ENCODE measurements around the gene G6PC3. TPM values are rescaled to one million over a fixed set of nuclear protein-coding genes. Genes with fewer than 3 reads are reported as not detected.

Gene G6PC3
- total and polyA plus RNA-seq, 2 donors, result 13.7 to 30.2 TPM

DNA sequence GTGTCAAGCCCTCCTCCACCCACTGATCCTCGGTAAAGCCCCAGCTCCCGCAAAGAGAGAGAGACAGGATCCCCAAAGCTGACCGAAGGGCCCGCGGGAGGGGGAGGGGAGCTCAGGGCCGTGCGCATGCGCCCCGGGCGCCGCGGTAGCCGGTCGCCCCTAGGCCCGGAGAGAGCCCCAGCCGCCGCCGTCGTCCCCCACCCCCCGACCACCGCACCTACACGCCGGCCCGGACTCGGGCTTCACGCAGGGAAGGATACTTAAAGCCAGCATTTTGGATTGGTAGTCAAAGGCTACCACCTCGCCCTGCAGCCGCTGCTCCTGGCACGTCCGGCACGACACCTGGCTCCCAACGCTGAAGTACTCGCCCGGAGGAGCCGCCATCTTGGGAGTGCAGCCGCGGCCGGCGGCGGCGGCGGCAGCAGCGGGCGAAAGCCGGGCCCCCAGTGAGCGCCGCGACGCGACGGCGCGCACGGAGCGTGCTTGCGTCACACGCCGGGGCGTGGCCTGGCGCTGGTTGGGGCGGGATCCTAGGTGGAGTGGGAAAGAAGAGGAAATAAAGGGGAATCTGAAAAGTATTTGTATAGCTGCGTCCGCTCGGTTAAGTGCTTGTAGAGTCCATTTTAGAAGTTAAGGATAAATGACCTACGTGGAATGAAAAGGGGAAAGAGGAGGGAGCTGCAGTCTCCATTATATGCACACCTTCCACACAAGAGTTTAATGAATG is 4.2 kb upstream of the G6PC3 start, which contains the start of gene LSM12:
Gene LSM12, minus strand, starts transcription at position 468 of the 727 bp plus-strand sequence. Its CDS starts 84 bp downstream, at position 384.
- H3K9me3 ChIP-seq (ENCODE audit: control insufficient read depth in 2 of 2, insufficient read depth in 1 of 2, low read length in 1 of 2), result no peaks in the 10 kb centered on the region
- H3K4me1 ChIP-seq (ENCODE audit: control insufficient read depth in 2 of 2, insufficient read depth in 2 of 2, low read length in 2 of 2), result peaks cover 4 to 28% of the 10 kb centered on the region in 2 donors
- peak within 1 kb of the TSS; percentile 65 to 83 for H3K4me3 ChIP-seq (ENCODE audit: low read length in 2 of 2)
- peak within 1 kb of the TSS; percentile 77 to 93 for H3K27ac ChIP-seq (ENCODE audit: low read depth in 1 of 2, low read length in 1 of 2)
- DNase-seq (ENCODE audit: low read depth in 6 of 9, low spot score in 9 of 9), result peak; percentile 71 to 94 (median 85)
- under 1% methylated on average over 65 of the region's 65 CpGs for WGBS
- no peaks in the 10 kb centered on the region for H3K27me3 ChIP-seq (ENCODE audit: control insufficient read depth in 2 of 2, insufficient read depth in 1 of 2, low read length in 1 of 2)
- H3K36me3 ChIP-seq (ENCODE audit: control insufficient read depth in 2 of 2, insufficient read depth in 2 of 2, low read length in 1 of 2), result peaks cover 21 to 24% of the 10 kb centered on the region in 2 donors

DNA sequence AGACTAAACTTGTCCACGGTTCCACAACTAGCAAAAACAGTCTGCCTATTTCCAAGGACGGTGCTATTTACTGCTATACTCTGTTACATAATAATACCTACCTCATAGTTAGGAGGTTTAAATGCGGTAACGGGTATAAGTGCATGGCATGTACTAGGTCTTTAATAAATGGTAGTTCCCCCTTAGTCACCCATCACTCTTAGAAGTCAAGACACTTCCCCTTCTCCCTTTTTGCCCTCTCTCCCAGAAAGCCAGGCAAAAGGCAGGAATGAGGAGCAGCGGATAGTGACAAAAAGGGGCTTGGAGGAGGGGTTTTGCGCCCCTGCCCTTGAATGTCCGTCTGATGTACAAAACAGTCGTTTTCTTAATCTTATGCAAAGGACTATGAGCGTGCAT is 3.0 kb upstream of the G6PC3 start:
- Histone ChIP-seq H3K4me1 (ENCODE audit: control insufficient read depth in 2 of 2, insufficient read depth in 2 of 2, low read length in 2 of 2) (peaks cover 10 to 34% of the 10 kb centered on the region in 2 donors), H3K9me3 (ENCODE audit: control insufficient read depth in 2 of 2, insufficient read depth in 1 of 2, low read length in 1 of 2) (no peaks in the 10 kb centered on the region), H3K36me3 (ENCODE audit: control insufficient read depth in 2 of 2, insufficient read depth in 2 of 2, low read length in 1 of 2) (peaks cover 13 to 14% of the 10 kb centered on the region in 2 donors), H3K27ac (ENCODE audit: low read depth in 1 of 2, low read length in 1 of 2) (no peak overlapping the region), H3K27me3 (ENCODE audit: control insufficient read depth in 2 of 2, insufficient read depth in 1 of 2, low read length in 1 of 2) (no peaks in the 10 kb centered on the region), H3K4me3 (ENCODE audit: low read length in 2 of 2) (no peak overlapping the region)
- WGBS, result 96% methylated on average over 9 of the region's 9 CpGs
- no peak for DNase-seq (ENCODE audit: low read depth in 6 of 9, low spot score in 9 of 9)

DNA sequence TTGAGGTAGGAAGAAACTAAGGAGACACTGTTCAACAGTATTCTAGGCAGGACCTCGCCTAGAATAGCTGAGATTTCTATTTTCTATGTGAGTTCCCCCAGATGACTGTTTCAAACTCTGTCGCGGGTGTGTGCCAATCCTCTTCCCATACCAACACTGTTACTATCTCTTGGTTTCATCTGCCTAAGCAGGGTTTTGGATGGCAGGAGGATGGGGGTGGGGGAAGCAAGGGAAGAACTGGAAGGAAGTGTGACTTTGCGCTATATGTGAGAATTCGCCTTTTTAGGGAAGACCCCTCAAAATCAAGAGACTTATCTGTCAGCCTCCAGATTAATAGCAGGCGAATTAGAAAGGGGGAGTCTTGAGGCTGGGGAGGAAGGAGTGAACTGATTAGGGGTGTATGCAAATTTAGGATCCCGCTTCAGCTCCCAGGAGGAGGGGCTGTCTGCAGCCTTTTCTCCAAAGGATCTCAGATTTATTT is 521 bp upstream of the G6PC3 start:
- Histone ChIP-seq H3K4me1 (ENCODE audit: control insufficient read depth in 2 of 2, insufficient read depth in 2 of 2, low read length in 2 of 2) (peaks cover 10 to 33% of the 10 kb centered on the region in 2 donors), H3K9me3 (ENCODE audit: control insufficient read depth in 2 of 2, insufficient read depth in 1 of 2, low read length in 1 of 2) (no peaks in the 10 kb centered on the region), H3K36me3 (ENCODE audit: control insufficient read depth in 2 of 2, insufficient read depth in 2 of 2, low read length in 1 of 2) (peaks cover 3 to 9% of the 10 kb centered on the region in 2 donors), H3K4me3 (ENCODE audit: low read length in 2 of 2) (peak overlapping the region; percentile 72 to 78), H3K27me3 (ENCODE audit: control insufficient read depth in 2 of 2, insufficient read depth in 1 of 2, low read length in 1 of 2) (no peaks in the 10 kb centered on the region), H3K27ac (ENCODE audit: low read depth in 1 of 2, low read length in 1 of 2) (peak overlapping the region in 1 of 2 donors; percentile 56)
- 15% methylated on average over 7 of the region's 7 CpGs for WGBS
- DNase-seq (ENCODE audit: low read depth in 6 of 9, low spot score in 9 of 9), result peak in 1 of 9 donors; percentile 7

DNA sequence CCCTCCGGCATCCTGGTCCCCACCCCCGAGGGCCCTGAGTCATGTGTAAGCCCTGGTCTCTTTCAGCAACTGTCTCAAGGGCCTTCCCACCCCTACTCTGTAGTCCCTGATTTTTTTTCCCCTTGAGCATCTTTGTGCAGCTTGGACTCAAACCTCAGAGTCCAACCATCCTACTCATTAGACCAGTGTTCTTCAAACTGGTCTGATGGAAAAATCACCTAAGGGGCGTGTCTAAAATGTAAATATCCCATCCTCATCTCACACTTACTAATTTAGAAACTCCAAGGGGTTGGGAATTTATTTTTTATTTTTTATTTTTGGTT is 624 bp downstream of the G6PC3 start:
- H3K4me3 ChIP-seq (ENCODE audit: low read length in 2 of 2), result peak overlapping the region; percentile 72 to 78
- H3K4me1 ChIP-seq (ENCODE audit: control insufficient read depth in 2 of 2, insufficient read depth in 2 of 2, low read length in 2 of 2), result peaks cover 10 to 24% of the 10 kb centered on the region in 2 donors
- no peak for DNase-seq (ENCODE audit: low read depth in 6 of 9, low spot score in 9 of 9)
- H3K9me3 ChIP-seq (ENCODE audit: control insufficient read depth in 2 of 2, insufficient read depth in 1 of 2, low read length in 1 of 2), result no peaks in the 10 kb centered on the region
- 12% methylated on average over 3 of the region's 3 CpGs for WGBS
- peak overlapping the region; percentile 75 to 81 for H3K27ac ChIP-seq (ENCODE audit: low read depth in 1 of 2, low read length in 1 of 2)
- H3K36me3 ChIP-seq (ENCODE audit: control insufficient read depth in 2 of 2, insufficient read depth in 2 of 2, low read length in 1 of 2), result peaks cover 14 to 19% of the 10 kb centered on the region in 2 donors
- H3K27me3 ChIP-seq (ENCODE audit: control insufficient read depth in 2 of 2, insufficient read depth in 1 of 2, low read length in 1 of 2), result no peaks in the 10 kb centered on the region

DNA sequence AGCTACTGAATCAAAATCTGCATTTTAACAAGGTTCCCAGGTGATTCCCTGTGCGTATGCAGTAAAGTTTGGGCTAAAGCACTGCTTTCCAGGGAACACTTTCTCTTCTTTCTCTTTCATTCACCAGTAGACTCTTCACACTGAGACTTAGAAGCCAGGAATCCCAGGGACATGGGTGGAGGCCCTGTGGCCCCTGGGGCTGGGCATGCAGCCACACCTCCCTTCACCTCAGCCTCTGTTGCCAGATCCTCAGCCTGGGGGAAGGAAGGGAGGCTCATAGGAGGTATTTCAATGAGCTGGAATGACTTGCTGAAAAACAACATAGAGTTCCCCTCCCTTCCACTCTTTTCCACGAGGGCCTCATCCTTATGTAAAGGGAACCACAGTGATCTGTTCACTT is 1.2 kb downstream of the G6PC3 start:
- peaks cover 20 to 25% of the 10 kb centered on the region in 2 donors for H3K36me3 ChIP-seq (ENCODE audit: control insufficient read depth in 2 of 2, insufficient read depth in 2 of 2, low read length in 1 of 2)
- 61% methylated on average over 2 of the region's 2 CpGs for WGBS
- H3K4me1 ChIP-seq (ENCODE audit: control insufficient read depth in 2 of 2, insufficient read depth in 2 of 2, low read length in 2 of 2), result peaks cover 10 to 24% of the 10 kb centered on the region in 2 donors
- H3K27ac ChIP-seq (ENCODE audit: low read depth in 1 of 2, low read length in 1 of 2), result no peak overlapping the region
- no peaks in the 10 kb centered on the region for H3K9me3 ChIP-seq (ENCODE audit: control insufficient read depth in 2 of 2, insufficient read depth in 1 of 2, low read length in 1 of 2)
- DNase-seq (ENCODE audit: low read depth in 6 of 9, low spot score in 9 of 9), result no peak
- H3K27me3 ChIP-seq (ENCODE audit: control insufficient read depth in 2 of 2, insufficient read depth in 1 of 2, low read length in 1 of 2), result no peaks in the 10 kb centered on the region
- H3K4me3 ChIP-seq (ENCODE audit: low read length in 2 of 2), result peak overlapping the region in 1 of 2 donors; percentile 72

DNA sequence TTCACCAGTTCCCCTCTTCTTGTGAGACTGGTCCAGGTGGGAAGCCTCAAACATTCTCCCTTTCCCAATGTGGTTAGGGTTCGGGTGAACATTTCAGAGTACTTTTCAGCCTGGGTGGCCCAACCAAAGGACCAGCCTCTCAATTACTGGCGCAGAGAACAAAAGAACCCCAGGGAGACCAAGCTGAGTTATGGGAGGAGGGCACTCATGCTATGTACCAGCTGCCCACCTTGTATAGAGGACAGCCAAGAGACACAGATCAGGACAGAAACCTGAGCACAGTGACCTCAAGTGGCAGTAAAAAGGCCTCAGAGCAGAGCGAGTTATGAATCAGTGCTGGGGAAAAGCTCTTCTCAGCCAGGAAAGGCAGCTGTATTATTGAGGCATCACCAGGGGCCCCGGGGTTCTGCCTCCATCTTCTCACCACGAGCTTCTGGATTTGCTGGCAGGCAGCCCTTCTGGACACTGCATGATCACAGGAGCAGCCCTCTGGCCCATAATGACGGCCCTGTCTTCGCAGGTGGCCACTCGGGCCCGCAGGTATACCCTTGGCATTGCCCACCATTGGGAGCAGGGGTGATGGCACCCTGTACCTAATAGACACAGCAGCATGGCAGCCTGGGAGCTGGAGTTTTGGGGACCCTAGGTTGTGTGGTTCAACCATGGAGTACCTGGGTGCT is 3.8 kb downstream of the G6PC3 start:
- peaks cover 10 to 17% of the 10 kb centered on the region in 2 donors for H3K4me1 ChIP-seq (ENCODE audit: control insufficient read depth in 2 of 2, insufficient read depth in 2 of 2, low read length in 2 of 2)

DNA sequence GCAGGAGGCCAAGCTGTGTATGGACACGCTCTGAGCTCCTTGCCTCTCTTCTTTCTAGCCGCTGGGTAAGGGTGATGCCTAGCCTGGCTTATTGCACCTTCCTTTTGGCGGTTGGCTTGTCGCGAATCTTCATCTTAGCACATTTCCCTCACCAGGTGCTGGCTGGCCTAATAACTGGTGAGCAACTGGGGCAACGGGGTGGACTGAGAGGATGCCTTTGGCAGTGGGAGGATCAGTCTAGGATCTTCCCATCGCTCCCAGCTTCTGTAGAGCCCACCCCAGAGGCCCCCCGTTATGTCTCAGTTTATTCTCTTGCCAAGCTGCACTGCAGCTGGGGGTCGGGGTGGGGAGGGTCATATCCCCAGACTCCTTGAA is 4.4 kb downstream of the G6PC3 start:
- DNase-seq (ENCODE audit: low read depth in 6 of 9, low spot score in 9 of 9), result no peak
- 97% methylated on average over 9 of the region's 9 CpGs for WGBS
- H3K27me3 ChIP-seq (ENCODE audit: control insufficient read depth in 2 of 2, insufficient read depth in 1 of 2, low read length in 1 of 2), result no peaks in the 10 kb centered on the region
- H3K9me3 ChIP-seq (ENCODE audit: control insufficient read depth in 2 of 2, insufficient read depth in 1 of 2, low read length in 1 of 2), result no peaks in the 10 kb centered on the region
- no peak overlapping the region for H3K4me3 ChIP-seq (ENCODE audit: low read length in 2 of 2)
- H3K27ac ChIP-seq (ENCODE audit: low read depth in 1 of 2, low read length in 1 of 2), result no peak overlapping the region
- peaks cover 10 to 17% of the 10 kb centered on the region in 2 donors for H3K4me1 ChIP-seq (ENCODE audit: control insufficient read depth in 2 of 2, insufficient read depth in 2 of 2, low read length in 2 of 2)
- H3K36me3 ChIP-seq (ENCODE audit: control insufficient read depth in 2 of 2, insufficient read depth in 2 of 2, low read length in 1 of 2), result peaks cover 43 to 51% of the 10 kb centered on the region in 2 donors

More for the DNA sequence above, 3.8 kb downstream of the G6PC3 start:
- no peaks in the 10 kb centered on the region for H3K9me3 ChIP-seq (ENCODE audit: control insufficient read depth in 2 of 2, insufficient read depth in 1 of 2, low read length in 1 of 2)
- peaks cover 43 to 49% of the 10 kb centered on the region in 2 donors for H3K36me3 ChIP-seq (ENCODE audit: control insufficient read depth in 2 of 2, insufficient read depth in 2 of 2, low read length in 1 of 2)
- H3K4me3 ChIP-seq (ENCODE audit: low read length in 2 of 2), result no peak overlapping the region
- WGBS, result 97% methylated on average over 9 of the region's 9 CpGs
- H3K27ac ChIP-seq (ENCODE audit: low read depth in 1 of 2, low read length in 1 of 2), result no peak overlapping the region
- H3K27me3 ChIP-seq (ENCODE audit: control insufficient read depth in 2 of 2, insufficient read depth in 1 of 2, low read length in 1 of 2), result no peaks in the 10 kb centered on the region
- no peak for DNase-seq (ENCODE audit: low read depth in 6 of 9, low spot score in 9 of 9)

DNA sequence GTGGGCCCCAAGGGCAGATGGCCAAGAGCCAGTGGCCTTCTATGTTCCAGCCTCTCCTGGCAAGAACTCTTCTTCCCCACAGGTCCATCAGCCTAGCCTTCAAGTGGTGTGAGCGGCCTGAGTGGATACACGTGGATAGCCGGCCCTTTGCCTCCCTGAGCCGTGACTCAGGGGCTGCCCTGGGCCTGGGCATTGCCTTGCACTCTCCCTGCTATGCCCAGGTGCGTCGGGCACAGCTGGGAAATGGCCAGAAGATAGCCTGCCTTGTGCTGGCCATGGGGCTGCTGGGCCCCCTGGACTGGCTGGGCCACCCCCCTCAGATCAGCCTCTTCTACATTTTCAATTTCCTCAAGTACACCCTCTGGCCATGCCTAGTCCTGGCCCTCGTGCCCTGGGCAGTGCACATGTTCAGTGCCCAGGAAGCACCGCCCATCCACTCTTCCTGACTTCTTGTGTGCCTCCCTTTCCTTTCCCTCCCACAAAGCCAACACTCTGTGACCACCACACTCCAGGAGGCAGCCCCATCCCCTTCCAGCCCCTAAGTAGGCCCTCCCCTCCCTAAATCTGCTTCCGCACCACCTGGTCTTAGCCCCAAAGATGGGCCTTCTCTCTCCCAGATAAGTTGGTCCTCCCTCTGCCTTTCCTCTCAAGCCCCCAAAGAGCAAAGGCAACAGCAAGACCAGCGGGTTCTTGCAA is 5.2 kb downstream of the G6PC3 start:
- Histone ChIP-seq H3K27ac (ENCODE audit: low read depth in 1 of 2, low read length in 1 of 2) (no peak overlapping the region), H3K4me3 (ENCODE audit: low read length in 2 of 2) (no peak overlapping the region), H3K27me3 (ENCODE audit: control insufficient read depth in 2 of 2, insufficient read depth in 1 of 2, low read length in 1 of 2) (no peaks in the 10 kb centered on the region), H3K9me3 (ENCODE audit: control insufficient read depth in 2 of 2, insufficient read depth in 1 of 2, low read length in 1 of 2) (no peaks in the 10 kb centered on the region), H3K36me3 (ENCODE audit: control insufficient read depth in 2 of 2, insufficient read depth in 2 of 2, low read length in 1 of 2) (peaks cover 50 to 57% of the 10 kb centered on the region in 2 donors), H3K4me1 (ENCODE audit: control insufficient read depth in 2 of 2, insufficient read depth in 2 of 2, low read length in 2 of 2) (peaks cover 10 to 11% of the 10 kb centered on the region in 2 donors)
- DNase-seq (ENCODE audit: low read depth in 6 of 9, low spot score in 9 of 9), result no peak
- WGBS, result 98% methylated on average over 10 of the region's 10 CpGs
